SW 1271 (cell line): ENCODE results near the gene HMX2.

Experiments used
- DNase-seq, 2 experiments: peaks; one replicate each; lab custom pipeline; 2025; lab: John Stamatoyannopoulos, UW

Gene HMX2

GRCh38 chr10:123191886-123192285, 44.0 kb downstream of the HMX2 start:
- no peak for DNase-seq

- no peak for DNase-seq
Observed at GRCh38 chr10:123194056-123194455, 46.1 kb downstream of the HMX2 start.
